H1 (cell line): Measurements from ENCODE around the gene RNF166. TPM values are rescaled to one million over a fixed set of nuclear protein-coding genes. Genes with fewer than 3 reads are reported as not detected.

Experiments used
- CEBPB ChIP-seq: IDR thresholded peaks from 2 replicates; pipeline ENCODE4 v1.6.1; 2012; ENCODE audit warnings: low read depth, low read length
- SRF ChIP-seq: IDR thresholded peaks from 2 replicates; pipeline ENCODE4 v1.6.1; 2011; ENCODE audit warnings: mild to moderate bottlenecking, low read depth, low read length, moderate library complexity
- polyA plus RNA-seq, 7 experiments: library from polyadenylated mRNA; depleted of rRNA in 3 of 7; stranded (reverse) in 5 of 7; unstranded in 2 of 7; fragments of >200 nt in 5 of 7; fragments of 200-250 nt in 2 of 7; gene quantifications; 1 replicate in 5 of 7; 2 replicates in 1 of 7; 4 replicates in 1 of 7; pipeline versions ENCODE4 v1.2.1 to v1.2.3, GENCODE V29; 2011 to 2013; ENCODE audit warnings: missing spikeins in 2 of 7, mixed read lengths in 2 of 7
- total RNA-seq: library from RNA; stranded (reverse); fragmentation: NEBNext Ultra II Directional; extraction: Animal tissue kit (Norgen Biotek cat#: 25700); gene quantifications from 2 replicates; pipeline ENCODE4 v1.2.1, GENCODE V29; 2021

Gene RNF166
- total and polyA plus RNA-seq, 2 of the 8 experiments (the other 6 are each of a cell fraction or from before 2014, with no cell fraction given), result 29.8 to 31.2 TPM

DNA sequence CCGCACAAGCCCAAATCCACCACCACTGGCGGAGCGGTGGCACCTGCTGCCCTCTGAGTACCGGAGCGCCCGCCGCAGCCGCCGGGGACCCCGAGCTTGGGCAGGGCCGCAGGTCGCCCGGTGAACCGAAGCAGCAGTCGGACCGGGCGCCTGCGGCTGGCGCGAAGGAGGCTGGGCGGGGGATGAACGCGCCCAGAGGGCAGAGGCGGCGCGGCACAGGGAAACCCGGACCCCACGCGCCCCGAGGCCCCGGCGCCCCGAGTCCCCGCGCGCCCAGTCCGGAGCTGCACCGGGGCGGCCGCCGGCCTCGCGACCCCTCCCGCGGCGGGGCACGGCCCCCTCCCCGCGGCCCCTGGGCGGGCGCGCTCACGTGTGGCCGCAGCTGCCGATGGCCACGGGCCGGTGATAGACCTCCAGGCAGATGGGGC is 393 bp downstream of the RNF166 start (continued):
- TF ChIP-seq SRF (no peak), CEBPB (no peak)
